HepG2 (cell line): ENCODE data around the gene C22orf31. TPM values are rescaled to one million over a fixed set of nuclear protein-coding genes. Genes with fewer than 3 reads are reported as not detected.

ENCODE experiments used
- ASH2L ChIP-seq: fragments of 300-600, 200-600 bp; sonication (generic); IDR thresholded peaks from 2 replicates; pipeline ENCODE4 v1.7.0; 2017; ENCODE audit warnings: low read depth, mild to moderate bottlenecking, moderate library complexity, mixed read lengths, low read length; ENCODE audit not compliant: insufficient read length
- GATAD1 ChIP-seq: IDR thresholded peaks from 2 replicates; pipeline ENCODE4 v1.6.1; 2016; ENCODE audit warnings: missing genetic modification reagents, missing compliant biosample characterization
- HDAC1 ChIP-seq: sonication (generic); formaldehyde crosslinking; IDR thresholded peaks from 2 replicates; pipeline ENCODE4 v1.5.1; 2020; ENCODE audit warnings: mild to moderate bottlenecking, missing genetic modification reagents
- KIAA2018 ChIP-seq: sonication (generic); formaldehyde crosslinking; IDR thresholded peaks from 2 replicates; pipeline ENCODE4 v1.5.0; 2020; ENCODE audit warnings: mild to moderate bottlenecking, missing genetic modification reagents, borderline replicate concordance
- POGZ ChIP-seq: sonication (generic); formaldehyde crosslinking; IDR thresholded peaks from 2 replicates; pipeline ENCODE4 v1.4.0; 2020; ENCODE audit warnings: mild to moderate bottlenecking, missing genetic modification reagents
- RXRB ChIP-seq: IDR thresholded peaks from 2 replicates; pipeline ENCODE4 v1.6.1; 2016; ENCODE audit warnings: borderline replicate concordance, missing genetic modification reagents, missing compliant biosample characterization
- ZBTB8A ChIP-seq: sonication (generic); formaldehyde crosslinking; IDR thresholded peaks from 2 replicates; pipeline ENCODE4 v1.4.0; 2020; ENCODE audit warnings: mild to moderate bottlenecking, low read depth, missing genetic modification reagents, borderline replicate concordance
- ZFP36 ChIP-seq: fragments of 150-350 bp; IDR thresholded peaks from 2 replicates; pipeline ENCODE4 v1.6.1; 2018; ENCODE audit warnings: borderline replicate concordance, low read length, low read depth; ENCODE audit not compliant: partially characterized antibody
- ZNF276 ChIP-seq: sonication (generic); formaldehyde crosslinking; IDR thresholded peaks from 2 replicates; pipeline ENCODE4 v1.4.0; 2020; ENCODE audit warnings: mild to moderate bottlenecking, low read depth, missing genetic modification reagents
- ZNF644 ChIP-seq: IDR thresholded peaks from 2 replicates; pipeline ENCODE4 v1.6.1; 2016; ENCODE audit warnings: low read depth
- ZNF891 ChIP-seq: sonication (generic); formaldehyde crosslinking; IDR thresholded peaks from 2 replicates; pipeline ENCODE4 v1.5.0; 2020; ENCODE audit warnings: mild to moderate bottlenecking, missing genetic modification reagents
- polyA plus RNA-seq, 8 experiments: library from polyadenylated mRNA; depleted of rRNA in 3 of 8; stranded (reverse) in 7 of 8; unstranded in 1 of 8; fragments of >200 nt; fragmentation: Illumina TruSeq in 4 of 8; extraction: Trizol in 4 of 8; gene quantifications; 2 replicates each; pipeline versions ENCODE4 v1.2.1 to v1.2.3, GENCODE V29; 2011 to 2016; ENCODE audit warnings: low read depth in 4 of 8, missing spikeins in 1 of 8, mixed read lengths in 1 of 8; ENCODE audit not compliant: insufficient read depth in 1 of 8
- total RNA-seq, 5 experiments: library from RNA; depleted of rRNA; stranded (reverse); fragments of >200 nt; fragmentation: Illumina TruSeq; extraction: Trizol; gene quantifications; 2 replicates each; pipeline ENCODE4 v1.2.3, GENCODE V29; 2016; ENCODE audit warnings: low read depth in 1 of 5
- TF ChIP-seq, protein P1 (sequence below): sonication (generic); formaldehyde crosslinking; IDR thresholded peaks from 2 replicates; pipeline ENCODE4 v1.8.1; 2022; ENCODE audit warnings: mild to moderate bottlenecking, missing genetic modification reagents
- TF ChIP-seq, protein P2 (sequence below): sonication (generic); formaldehyde crosslinking; IDR thresholded peaks from 2 replicates; pipeline ENCODE4 v1.4.0; 2020; ENCODE audit warnings: mild to moderate bottlenecking, missing genetic modification reagents
- TF ChIP-seq, protein P3 (sequence below): sonication (generic); formaldehyde crosslinking; IDR thresholded peaks from 2 replicates; pipeline ENCODE4 v1.4.0; 2020; ENCODE audit warnings: missing genetic modification reagents
- TF ChIP-seq, protein P4 (sequence below): IDR thresholded peaks from 2 replicates; pipeline ENCODE4 v1.6.1; 2016; ENCODE audit warnings: control low read depth

Gene C22orf31
- total and polyA plus RNA-seq, 2 of the 13 experiments (the other 11 are each of a cell fraction or from before 2014, with no cell fraction given): not detected

DNA sequence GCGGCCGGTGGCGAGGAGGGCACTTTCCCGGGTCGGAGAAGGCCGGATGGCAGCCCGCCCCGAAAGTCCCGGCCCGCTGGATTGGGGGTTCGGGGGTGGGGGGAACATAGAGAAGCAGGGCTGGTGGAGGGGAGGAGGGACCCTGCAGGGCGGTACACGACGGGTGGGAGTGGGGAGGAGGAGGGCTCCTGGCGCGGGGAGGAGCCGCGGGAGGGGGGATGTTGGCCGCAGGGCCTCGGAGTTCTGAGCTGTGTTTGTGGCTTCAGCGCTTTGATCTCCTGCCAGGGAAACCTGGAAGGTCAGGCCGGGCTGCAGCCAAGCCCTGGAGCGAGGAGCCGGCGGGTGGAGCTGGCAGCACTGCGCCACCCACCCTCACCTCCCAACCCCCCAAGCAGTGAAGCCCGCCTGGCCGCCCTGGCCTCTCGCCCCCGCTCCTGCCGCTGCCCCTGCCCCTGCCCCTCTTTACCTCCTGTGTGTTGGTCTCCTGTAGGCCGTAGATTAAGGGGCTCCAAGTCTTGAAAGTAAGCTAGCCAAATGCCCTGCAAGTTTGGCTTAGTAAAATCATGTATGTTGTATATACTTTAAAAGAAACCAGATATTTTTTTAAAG is 30.9 kb downstream of the C22orf31 start (continued):
- TF ChIP-seq GATAD1: no peak
- TF ChIP-seq, protein P1, sequence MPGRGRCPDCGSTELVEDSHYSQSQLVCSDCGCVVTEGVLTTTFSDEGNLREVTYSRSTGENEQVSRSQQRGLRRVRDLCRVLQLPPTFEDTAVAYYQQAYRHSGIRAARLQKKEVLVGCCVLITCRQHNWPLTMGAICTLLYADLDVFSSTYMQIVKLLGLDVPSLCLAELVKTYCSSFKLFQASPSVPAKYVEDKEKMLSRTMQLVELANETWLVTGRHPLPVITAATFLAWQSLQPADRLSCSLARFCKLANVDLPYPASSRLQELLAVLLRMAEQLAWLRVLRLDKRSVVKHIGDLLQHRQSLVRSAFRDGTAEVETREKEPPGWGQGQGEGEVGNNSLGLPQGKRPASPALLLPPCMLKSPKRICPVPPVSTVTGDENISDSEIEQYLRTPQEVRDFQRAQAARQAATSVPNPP (CRISPR knock-in tag): no peak
- TF ChIP-seq ASH2L: peak; percentile 70
- TF ChIP-seq ZFP36: no peak
- TF ChIP-seq, protein P2, sequence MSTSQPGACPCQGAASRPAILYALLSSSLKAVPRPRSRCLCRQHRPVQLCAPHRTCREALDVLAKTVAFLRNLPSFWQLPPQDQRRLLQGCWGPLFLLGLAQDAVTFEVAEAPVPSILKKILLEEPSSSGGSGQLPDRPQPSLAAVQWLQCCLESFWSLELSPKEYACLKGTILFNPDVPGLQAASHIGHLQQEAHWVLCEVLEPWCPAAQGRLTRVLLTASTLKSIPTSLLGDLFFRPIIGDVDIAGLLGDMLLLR (CRISPR knock-in tag): no peak
- no peak for TF ChIP-seq KIAA2018 (CRISPR knock-in tag)
- peak; percentile 78 for TF ChIP-seq POGZ (CRISPR knock-in tag)
- no peak for TF ChIP-seq ZNF891 (CRISPR knock-in tag)
- TF ChIP-seq ZNF644 (CRISPR knock-in tag): no peak
- no peak for TF ChIP-seq ZNF276 (CRISPR knock-in tag)
- TF ChIP-seq, protein P3, sequence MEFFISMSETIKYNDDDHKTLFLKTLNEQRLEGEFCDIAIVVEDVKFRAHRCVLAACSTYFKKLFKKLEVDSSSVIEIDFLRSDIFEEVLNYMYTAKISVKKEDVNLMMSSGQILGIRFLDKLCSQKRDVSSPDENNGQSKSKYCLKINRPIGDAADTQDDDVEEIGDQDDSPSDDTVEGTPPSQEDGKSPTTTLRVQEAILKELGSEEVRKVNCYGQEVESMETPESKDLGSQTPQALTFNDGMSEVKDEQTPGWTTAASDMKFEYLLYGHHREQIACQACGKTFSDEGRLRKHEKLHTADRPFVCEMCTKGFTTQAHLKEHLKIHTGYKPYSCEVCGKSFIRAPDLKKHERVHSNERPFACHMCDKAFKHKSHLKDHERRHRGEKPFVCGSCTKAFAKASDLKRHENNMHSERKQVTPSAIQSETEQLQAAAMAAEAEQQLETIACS (CRISPR knock-in tag): no peak
- peak; percentile 88 for TF ChIP-seq RXRB (CRISPR knock-in tag)
- no peak for TF ChIP-seq ZBTB8A (CRISPR knock-in tag)
- TF ChIP-seq, protein P4, sequence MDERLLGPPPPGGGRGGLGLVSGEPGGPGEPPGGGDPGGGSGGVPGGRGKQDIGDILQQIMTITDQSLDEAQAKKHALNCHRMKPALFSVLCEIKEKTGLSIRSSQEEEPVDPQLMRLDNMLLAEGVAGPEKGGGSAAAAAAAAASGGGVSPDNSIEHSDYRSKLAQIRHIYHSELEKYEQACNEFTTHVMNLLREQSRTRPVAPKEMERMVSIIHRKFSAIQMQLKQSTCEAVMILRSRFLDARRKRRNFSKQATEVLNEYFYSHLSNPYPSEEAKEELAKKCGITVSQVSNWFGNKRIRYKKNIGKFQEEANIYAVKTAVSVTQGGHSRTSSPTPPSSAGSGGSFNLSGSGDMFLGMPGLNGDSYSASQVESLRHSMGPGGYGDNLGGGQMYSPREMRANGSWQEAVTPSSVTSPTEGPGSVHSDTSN: 0 out of 2 replicates have a peak, but pooled peaks have one; percentile 12
- TF ChIP-seq HDAC1 (CRISPR knock-in tag): peak; percentile 80
